Measurements from ENCODE around the gene ZNF805. TPM values are rescaled to one million over a fixed set of nuclear protein-coding genes. Genes with fewer than 3 reads are reported as not detected.
A peak's percentile ranks its signal among the peaks of the same experiment; 100 is the strongest.

ZNF805 gene
- total RNA-seq, 1 experiment from 2014 or later, result 15.4 TPM

DNA sequence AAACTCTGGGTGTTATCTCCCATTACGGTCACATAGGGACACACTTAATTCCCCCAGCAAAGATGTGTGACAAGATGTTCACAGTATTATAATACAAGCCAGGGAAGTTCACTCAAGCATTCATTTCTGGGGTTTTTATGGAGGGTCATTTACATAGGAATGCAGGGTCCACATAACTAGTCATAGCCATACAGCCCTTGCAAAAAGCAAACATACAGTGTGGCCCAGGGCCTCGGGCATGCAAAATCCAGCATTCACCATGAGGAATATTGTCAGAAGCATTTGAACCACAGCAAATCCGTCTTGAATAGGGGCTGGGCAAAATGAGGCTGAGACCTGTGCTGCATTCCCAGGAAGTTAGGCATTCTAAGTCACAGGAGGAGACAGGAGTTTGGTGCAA lies 26.9 kb downstream of the ZNF805 start:
- TF ChIP-seq, protein P1, sequence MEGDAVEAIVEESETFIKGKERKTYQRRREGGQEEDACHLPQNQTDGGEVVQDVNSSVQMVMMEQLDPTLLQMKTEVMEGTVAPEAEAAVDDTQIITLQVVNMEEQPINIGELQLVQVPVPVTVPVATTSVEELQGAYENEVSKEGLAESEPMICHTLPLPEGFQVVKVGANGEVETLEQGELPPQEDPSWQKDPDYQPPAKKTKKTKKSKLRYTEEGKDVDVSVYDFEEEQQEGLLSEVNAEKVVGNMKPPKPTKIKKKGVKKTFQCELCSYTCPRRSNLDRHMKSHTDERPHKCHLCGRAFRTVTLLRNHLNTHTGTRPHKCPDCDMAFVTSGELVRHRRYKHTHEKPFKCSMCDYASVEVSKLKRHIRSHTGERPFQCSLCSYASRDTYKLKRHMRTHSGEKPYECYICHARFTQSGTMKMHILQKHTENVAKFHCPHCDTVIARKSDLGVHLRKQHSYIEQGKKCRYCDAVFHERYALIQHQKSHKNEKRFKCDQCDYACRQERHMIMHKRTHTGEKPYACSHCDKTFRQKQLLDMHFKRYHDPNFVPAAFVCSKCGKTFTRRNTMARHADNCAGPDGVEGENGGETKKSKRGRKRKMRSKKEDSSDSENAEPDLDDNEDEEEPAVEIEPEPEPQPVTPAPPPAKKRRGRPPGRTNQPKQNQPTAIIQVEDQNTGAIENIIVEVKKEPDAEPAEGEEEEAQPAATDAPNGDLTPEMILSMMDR (conservative IDR thresholded peaks at IDR 0.05), result no peak

More for the DNA sequence above, 26.9 kb downstream of the ZNF805 start:
- H3K79me1 ChIP-seq (ENCODE audit: insufficient read depth, low read depth, low read length, poor library complexity, severe bottlenecking), result no peaks in the 10 kb centered on the region
- no peak overlapping the region for H2AFZ ChIP-seq (ENCODE audit: low read length)
- no peaks in the 10 kb centered on the region for H3K23me2 ChIP-seq (ENCODE audit: insufficient read length, low read depth, low read length, poor library complexity, severe bottlenecking)
- H4K8ac ChIP-seq (replicated peaks; ENCODE audit: insufficient read length, low read depth, low read length), result no peak overlapping the region
- H3K4me3 Mint-ChIP-seq, result no peak overlapping the region
- no peak overlapping the region for H3K27ac ChIP-seq (ENCODE audit: insufficient read length, low read depth, low read length)
- H4K5ac ChIP-seq (ENCODE audit: insufficient read length, low read depth, low read length), result no peak overlapping the region
- WGBS (ENCODE audit: extremely low coverage, insufficient read length, low lambda C conversion rate), result no CpG with 5 or more reads among the region's 3 CpGs
- no peak overlapping the region for H3K9ac ChIP-seq (ENCODE audit: extremely low read depth, insufficient read length, low read length)
- H2AK5ac ChIP-seq (ENCODE audit: insufficient read length, low read length), result no peak overlapping the region
- no peak overlapping the region for H3K4ac ChIP-seq (ENCODE audit: low read depth, low read length)
- H3K4me1 Mint-ChIP-seq, result peaks cover 23% of the 10 kb centered on the region in 2 experiments
- H4K20me1 ChIP-seq (ENCODE audit: control insufficient read depth, insufficient read depth, insufficient read length), result no peaks in the 10 kb centered on the region
- no peak overlapping the region for H3K18ac ChIP-seq (ENCODE audit: insufficient read length, low read depth, low read length)
- no peak overlapping the region for H3K4me2 ChIP-seq (ENCODE audit: insufficient read depth, insufficient read length, low read length)
- no peak overlapping the region for H3K56ac ChIP-seq (ENCODE audit: insufficient read length, low read depth, low read length)
- H3K23ac ChIP-seq (ENCODE audit: insufficient read length, low read depth, low read length), result no peak overlapping the region
- no peak for DNase-seq
- H4K91ac ChIP-seq (ENCODE audit: insufficient read length, low read depth, low read length), result no peak overlapping the region
- no peaks in the 10 kb centered on the region for H3K27me3 ChIP-seq (ENCODE audit: insufficient read depth, low read length)
- H3K36me3 Mint-ChIP-seq (ENCODE audit: insufficient read depth in 1 of 3, low read depth in 3 of 3), result no peaks in the 10 kb centered on the region; a peak in 1 of 7 replicates
- H2BK120ac ChIP-seq (ENCODE audit: low read depth, low read length, poor library complexity, severe bottlenecking), result no peak overlapping the region
- H3K4me1 ChIP-seq (ENCODE audit: insufficient read depth, low read length), result peaks cover 8% of the 10 kb centered on the region; the same call in 1 of the 2 replicates
- no peak overlapping the region for H2BK20ac ChIP-seq (ENCODE audit: low read depth, low read length, poor library complexity, severe bottlenecking)
- no peaks in the 10 kb centered on the region for H3K9me3 Mint-ChIP-seq
- H3T11ph ChIP-seq (ENCODE audit: low read length), result no peak overlapping the region
- no peak overlapping the region for H2BK15ac ChIP-seq (ENCODE audit: low read depth, low read length)
- no peak overlapping the region for H3K14ac ChIP-seq (ENCODE audit: insufficient read depth, low read length)
- no peaks in the 10 kb centered on the region for H3K9me3 ChIP-seq (ENCODE audit: control insufficient read depth, low read depth, low read length)
- no peak overlapping the region for H2BK5ac ChIP-seq (ENCODE audit: insufficient read length, low read length)
- no peaks in the 10 kb centered on the region; the same call in 1 of the 2 replicates for H3K27me3 Mint-ChIP-seq (ENCODE audit: low read depth)
- no peak overlapping the region for H2BK12ac ChIP-seq (ENCODE audit: insufficient read length, low read depth, low read length)
- H3K27ac Mint-ChIP-seq, result peak overlapping the region in 1 of 3 experiments; percentile 45; a peak in 1 of 7 replicates
- H3K79me2 ChIP-seq (ENCODE audit: insufficient read depth, low read length), result no peaks in the 10 kb centered on the region; the same call in 1 of the 2 replicates

All from H9 (cell line).